Measurements from ENCODE around the gene TBC1D14. TPM values are rescaled to one million over a fixed set of nuclear protein-coding genes. Genes with fewer than 3 reads are reported as not detected.

TBC1D14 gene
- total and polyA plus RNA-seq, 4 donors: 15.1 to 60.1 (median 46.4) TPM

DNA sequence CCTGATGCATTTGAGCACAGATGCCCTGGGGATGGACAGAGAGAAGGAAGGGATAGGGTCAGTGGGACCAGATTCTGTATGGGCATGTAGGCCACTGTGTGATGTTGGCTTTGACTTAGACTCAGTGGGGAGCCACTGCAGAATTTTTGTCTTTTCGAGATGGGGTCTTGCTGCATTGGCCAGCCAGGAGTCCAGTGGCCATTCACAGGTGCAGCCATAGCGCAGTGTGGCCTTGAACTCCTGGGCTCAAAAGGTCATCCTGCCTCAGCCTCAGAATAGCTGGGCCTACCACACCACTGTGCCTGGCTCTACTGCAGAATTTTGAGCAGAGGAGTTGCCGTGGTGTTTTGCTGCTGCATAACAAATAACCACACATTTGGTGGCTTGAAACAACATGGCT lies 22.8 kb downstream of the TBC1D14 start:
- Histone ChIP-seq H3K4me3 (no peak overlapping the region), H3K27me3 (ENCODE audit: control insufficient read depth in 3 of 3, insufficient read depth in 3 of 3, low read length in 2 of 3) (no peaks in the 10 kb centered on the region), H3K4me1 (ENCODE audit: control insufficient read depth in 5 of 5, insufficient read depth in 5 of 5, low read length in 5 of 5) (peaks cover 0 to 17% (median 3%) of the 10 kb centered on the region in 5 donors), H3K9ac (ENCODE audit: insufficient read depth in 1 of 2, low read length in 2 of 2) (no peak overlapping the region), H3K36me3 (ENCODE audit: control insufficient read depth in 4 of 4, insufficient read depth in 4 of 4, low read length in 4 of 4) (no peaks in the 10 kb centered on the region), H3K27ac (ENCODE audit: low read depth in 1 of 2, low read length in 1 of 2) (no peak overlapping the region), H3K9me3 (ENCODE audit: control insufficient read depth in 4 of 4, insufficient read depth in 3 of 4, low read length in 3 of 4) (peaks cover 0 to 2% (median 0%) of the 10 kb centered on the region in 4 donors)
- TF ChIP-seq, protein P1, sequence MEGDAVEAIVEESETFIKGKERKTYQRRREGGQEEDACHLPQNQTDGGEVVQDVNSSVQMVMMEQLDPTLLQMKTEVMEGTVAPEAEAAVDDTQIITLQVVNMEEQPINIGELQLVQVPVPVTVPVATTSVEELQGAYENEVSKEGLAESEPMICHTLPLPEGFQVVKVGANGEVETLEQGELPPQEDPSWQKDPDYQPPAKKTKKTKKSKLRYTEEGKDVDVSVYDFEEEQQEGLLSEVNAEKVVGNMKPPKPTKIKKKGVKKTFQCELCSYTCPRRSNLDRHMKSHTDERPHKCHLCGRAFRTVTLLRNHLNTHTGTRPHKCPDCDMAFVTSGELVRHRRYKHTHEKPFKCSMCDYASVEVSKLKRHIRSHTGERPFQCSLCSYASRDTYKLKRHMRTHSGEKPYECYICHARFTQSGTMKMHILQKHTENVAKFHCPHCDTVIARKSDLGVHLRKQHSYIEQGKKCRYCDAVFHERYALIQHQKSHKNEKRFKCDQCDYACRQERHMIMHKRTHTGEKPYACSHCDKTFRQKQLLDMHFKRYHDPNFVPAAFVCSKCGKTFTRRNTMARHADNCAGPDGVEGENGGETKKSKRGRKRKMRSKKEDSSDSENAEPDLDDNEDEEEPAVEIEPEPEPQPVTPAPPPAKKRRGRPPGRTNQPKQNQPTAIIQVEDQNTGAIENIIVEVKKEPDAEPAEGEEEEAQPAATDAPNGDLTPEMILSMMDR (IDR thresholded peaks at IDR 0.05; ENCODE audit: control extremely low read depth, extremely low read depth): no peak
- WGBS, 2 donors: 97 to 99% methylated on average over 3 of the region's 3 CpGs
- ATAC-seq (ENCODE audit: insufficient read depth, low FRiP score) (no peak), DNase-seq (no peak)

DNA sequence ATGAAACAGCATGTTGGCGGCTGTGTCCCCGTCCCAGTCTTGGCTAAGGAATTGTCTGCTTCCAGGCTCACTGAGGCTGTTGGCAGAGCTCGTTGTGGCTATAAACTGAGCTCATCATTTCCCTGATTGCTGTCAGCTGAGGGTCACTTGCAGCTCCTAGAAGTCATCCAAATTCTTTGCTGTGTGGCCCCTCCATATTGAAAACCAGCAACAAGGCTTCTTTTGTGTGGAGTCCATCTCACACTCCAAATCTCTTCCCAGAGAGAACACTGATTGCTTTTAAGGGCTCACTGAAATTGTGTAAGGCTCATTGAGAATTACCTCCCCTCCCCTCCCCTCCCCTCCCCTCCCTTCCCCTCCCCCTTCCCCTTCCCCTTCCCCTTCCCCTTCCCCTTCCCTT lies 23.3 kb downstream of the TBC1D14 start:
- Histone ChIP-seq H3K4me3 (no peak overlapping the region), H3K36me3 (ENCODE audit: control insufficient read depth in 4 of 4, insufficient read depth in 4 of 4, low read length in 4 of 4) (no peaks in the 10 kb centered on the region), H3K9ac (ENCODE audit: insufficient read depth in 1 of 2, low read length in 2 of 2) (no peak overlapping the region), H3K27ac (ENCODE audit: low read depth in 1 of 2, low read length in 1 of 2) (no peak overlapping the region), H3K27me3 (ENCODE audit: control insufficient read depth in 3 of 3, insufficient read depth in 3 of 3, low read length in 2 of 3) (no peaks in the 10 kb centered on the region), H3K9me3 (ENCODE audit: control insufficient read depth in 4 of 4, insufficient read depth in 3 of 4, low read length in 3 of 4) (peaks cover 0 to 2% (median 0%) of the 10 kb centered on the region in 4 donors), H3K4me1 (ENCODE audit: control insufficient read depth in 5 of 5, insufficient read depth in 5 of 5, low read length in 5 of 5) (peaks cover 0 to 18% (median 0%) of the 10 kb centered on the region in 5 donors)
- 95 to 96% methylated on average over 3 of the region's 3 CpGs for WGBS, 2 donors
- TF ChIP-seq, protein P1 (IDR thresholded peaks at IDR 0.05; ENCODE audit: control extremely low read depth, extremely low read depth): no peak
- DNase-seq (no peak), ATAC-seq (ENCODE audit: insufficient read depth, low FRiP score) (no peak)

DNA sequence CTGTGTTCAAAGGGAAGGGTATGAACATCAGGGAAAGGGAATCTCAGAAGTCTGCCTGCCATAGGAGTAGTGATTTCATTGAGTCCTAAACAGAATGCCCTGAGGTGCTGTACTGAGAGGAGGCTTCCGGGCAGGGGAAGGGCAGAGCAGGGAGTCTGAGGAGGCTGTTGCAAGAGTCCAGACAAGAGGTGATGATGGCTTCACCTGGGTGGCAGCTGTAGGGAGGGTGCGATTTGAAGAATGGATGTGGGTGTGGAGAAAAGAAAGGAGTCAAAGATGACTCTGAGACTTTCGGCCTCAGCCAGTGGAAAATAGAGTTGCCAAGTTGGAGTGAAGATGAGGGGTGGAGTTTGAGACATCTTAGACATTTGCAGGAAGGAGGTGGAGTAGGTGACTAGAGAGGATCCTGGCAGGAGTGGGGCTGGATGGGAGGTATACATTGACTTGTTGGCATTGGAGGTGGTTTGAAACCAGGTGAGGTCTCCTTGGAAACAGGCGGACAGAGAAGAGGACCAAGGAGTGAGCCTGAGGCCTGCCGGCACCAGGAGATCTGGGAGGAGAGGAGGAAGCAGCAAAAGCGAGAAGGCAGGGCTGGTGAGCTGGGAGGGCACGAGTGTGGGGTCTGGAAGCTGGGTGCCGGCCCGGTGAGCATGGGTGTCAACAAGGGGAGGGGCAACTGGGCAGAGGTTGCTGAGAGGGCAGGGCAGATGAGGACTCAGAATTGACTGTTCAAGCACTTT lies 24.2 kb downstream of the TBC1D14 start:
- Histone ChIP-seq H3K36me3 (ENCODE audit: control insufficient read depth in 4 of 4, insufficient read depth in 4 of 4, low read length in 4 of 4) (no peaks in the 10 kb centered on the region), H3K4me3 (no peak overlapping the region), H3K9ac (ENCODE audit: insufficient read depth in 1 of 2, low read length in 2 of 2) (no peak overlapping the region), H3K27ac (ENCODE audit: low read depth in 1 of 2, low read length in 1 of 2) (no peak overlapping the region), H3K4me1 (ENCODE audit: control insufficient read depth in 5 of 5, insufficient read depth in 5 of 5, low read length in 5 of 5) (peaks cover 0 to 23% (median 0%) of the 10 kb centered on the region in 5 donors), H3K27me3 (ENCODE audit: control insufficient read depth in 3 of 3, insufficient read depth in 3 of 3, low read length in 2 of 3) (no peaks in the 10 kb centered on the region), H3K9me3 (ENCODE audit: control insufficient read depth in 4 of 4, insufficient read depth in 3 of 4, low read length in 3 of 4) (peaks cover 0 to 2% (median 0%) of the 10 kb centered on the region in 4 donors)
- TF ChIP-seq, protein P1 (IDR thresholded peaks at IDR 0.05; ENCODE audit: control extremely low read depth, extremely low read depth): no peak
- WGBS, 2 donors: 95 to 96% methylated on average over 9 of the region's 9 CpGs
- no peak for DNase-seq
- no peak for ATAC-seq (ENCODE audit: insufficient read depth, low FRiP score)

Measured in lung (tissue), 12 donors.